A549 treated with GW870086 at 1 μM for 4 hours (cell line): Measurements from ENCODE around the gene PTAR1. TPM values are rescaled to one million over a fixed set of nuclear protein-coding genes. Genes with fewer than 3 reads are reported as not detected.

Experiments
- total RNA-seq: library from RNA; stranded (reverse); fragments of 200-300 nt; extraction: Qiagen RNA extraction; gene quantifications from 5 replicates; pipeline ENCODE4 v1.2.3, GENCODE V29; 2022; ENCODE audit warnings: low read depth

The PTAR1 gene, protein sequence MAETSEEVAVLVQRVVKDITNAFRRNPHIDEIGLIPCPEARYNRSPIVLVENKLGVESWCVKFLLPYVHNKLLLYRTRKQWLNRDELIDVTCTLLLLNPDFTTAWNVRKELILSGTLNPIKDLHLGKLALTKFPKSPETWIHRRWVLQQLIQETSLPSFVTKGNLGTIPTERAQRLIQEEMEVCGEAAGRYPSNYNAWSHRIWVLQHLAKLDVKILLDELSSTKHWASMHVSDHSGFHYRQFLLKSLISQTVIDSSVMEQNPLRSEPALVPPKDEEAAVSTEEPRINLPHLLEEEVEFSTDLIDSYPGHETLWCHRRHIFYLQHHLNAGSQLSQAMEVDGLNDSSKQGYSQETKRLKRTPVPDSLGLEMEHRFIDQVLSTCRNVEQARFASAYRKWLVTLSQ
- 8.3 to 19.7 TPM (median 17.1 TPM) in 5 replicates for total RNA-seq

DNA sequence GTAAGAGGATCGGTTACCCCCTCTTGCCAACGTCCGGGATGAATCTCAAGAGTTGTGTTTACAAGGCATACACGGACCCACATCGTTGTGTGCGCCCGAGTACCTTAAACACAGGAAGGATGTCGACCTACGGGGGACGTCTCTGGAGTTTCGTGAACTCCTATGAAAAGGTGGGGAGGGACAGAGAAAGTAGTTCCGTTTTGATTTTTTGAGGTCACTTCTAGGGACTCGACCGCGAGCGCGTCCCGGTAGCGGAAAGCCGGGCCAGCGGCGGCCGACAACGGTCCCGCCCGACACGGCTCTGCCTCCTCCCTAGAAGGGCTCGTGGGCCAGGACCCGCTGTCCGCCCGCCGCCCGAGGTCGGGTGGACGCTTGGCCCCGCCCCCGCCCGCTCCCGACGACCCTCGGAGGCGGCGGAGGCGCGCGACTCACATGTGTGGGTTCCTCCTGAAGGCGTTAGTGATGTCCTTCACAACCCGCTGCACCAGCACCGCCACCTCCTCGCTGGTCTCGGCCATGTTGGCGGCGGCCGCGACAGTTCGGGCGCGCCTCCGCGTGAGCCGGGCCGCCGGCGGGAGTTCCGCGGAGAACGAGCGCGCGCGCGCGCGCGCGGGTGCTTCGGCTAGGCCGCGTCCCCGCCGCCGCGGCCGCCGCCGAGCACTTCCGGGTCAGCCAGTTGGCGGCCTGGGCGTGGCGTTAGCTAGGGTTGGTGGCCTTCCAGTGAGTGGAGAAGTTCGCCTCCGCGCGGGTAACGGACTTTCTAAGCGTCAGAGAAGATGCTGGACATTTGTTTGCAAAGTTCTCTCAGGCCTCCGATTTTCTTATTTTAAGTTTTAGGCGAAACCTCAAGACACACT, at the start of gene PTAR1:
Gene PTAR1, minus strand, starts transcription at position 591 of the 857 bp plus-strand sequence. Its CDS starts 73 bp downstream, at position 518.

DNA sequence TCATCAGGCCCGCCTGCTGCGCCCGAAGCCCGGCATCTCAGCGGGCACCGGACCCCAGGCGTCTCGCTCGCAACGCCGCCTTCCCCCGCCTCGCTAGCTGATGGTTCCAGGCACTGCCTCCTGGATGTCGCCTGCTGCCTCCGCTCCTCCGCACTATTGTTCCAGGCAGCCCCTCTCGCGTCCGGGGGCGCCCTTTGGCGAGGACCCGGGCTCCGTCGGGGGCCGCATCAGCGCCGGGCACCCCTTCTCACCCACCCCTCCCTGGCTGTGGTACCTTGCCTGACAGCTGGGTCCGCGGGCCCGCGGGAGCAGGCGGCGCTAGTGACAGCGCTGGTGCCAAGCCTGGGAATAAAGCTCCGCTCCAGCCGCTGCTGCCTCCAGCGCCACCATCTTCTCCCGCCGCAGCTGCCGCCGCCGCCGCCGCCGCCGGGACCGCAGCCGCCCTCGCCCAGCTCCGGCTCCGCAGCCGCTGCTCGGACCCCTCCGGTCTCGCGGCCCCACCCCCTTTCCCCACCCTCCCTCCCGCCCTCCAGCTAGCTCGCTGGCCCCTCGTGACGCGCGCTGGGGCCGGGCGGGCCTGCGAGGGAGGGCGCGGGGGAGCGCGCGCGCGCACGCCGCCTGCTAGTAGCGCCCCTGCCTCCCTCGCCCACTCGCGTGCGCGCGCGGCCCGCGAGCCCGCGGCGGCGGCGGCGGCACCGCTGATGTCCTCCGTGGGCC, 87.8 kb downstream of the PTAR1 start, which contains the start of gene APBA1:
Gene APBA1, minus strand, starts transcription at position 493 of the 717 bp plus-strand sequence.

Other genes with a start within 250 kb of the PTAR1 start
- 0.13 to 0.48 TPM (median 0.15 TPM) in 5 replicates for gene APBA1, start 87.6 kb downstream of the PTAR1 start, total RNA-seq
- not detected in 5 replicates for gene CFAP95, start 60.8 kb upstream of the PTAR1 start, total RNA-seq